HG02884 (cell line): ENCODE results near the gene GNS.
"Not testable (repeated sequence)": the region's sequence is repeated elsewhere in the genome, so short reads cannot be mapped to it uniquely, and the experiment has no call there.

ENCODE experiments used
- ATAC-seq: cut with Tn5 transposase; IDR thresholded peaks from one replicate; pipeline ENCODE4 v1.9.1; 2021; ENCODE audit warnings: mild to moderate bottlenecking, moderate library complexity; ENCODE audit not compliant: unreplicated experiment

GNS gene

GRCh38 chr12:64759035-64759894 lies at the start of gene GNS:
Gene GNS (minus strand): TSS chr12:64759406. CDS start chr12:64759276, 130 bp downstream.
- ATAC-seq = peak; percentile 80

- no peak for ATAC-seq
Measured at GRCh38 chr12:64808110-64808509, 48.9 kb upstream of the GNS start.

- no peak for ATAC-seq
Measured at GRCh38 chr12:64806593-64807460, 47.6 kb upstream of the GNS start.

- no peak for ATAC-seq
Measured at GRCh38 chr12:64806173-64806572, 47.0 kb upstream of the GNS start.

- not testable (repeated sequence) for ATAC-seq
Measured at GRCh38 chr12:64802180-64802775, 43.1 kb upstream of the GNS start.

- no peak for ATAC-seq
Measured at GRCh38 chr12:64801381-64801780, 42.2 kb upstream of the GNS start.

- ATAC-seq = peak; percentile 55
Measured at GRCh38 chr12:64800640-64801039, 41.4 kb upstream of the GNS start.

GRCh38 chr12:64798165-64798564 lies 39.0 kb upstream of the GNS start:
- ATAC-seq = no peak

DNA sequence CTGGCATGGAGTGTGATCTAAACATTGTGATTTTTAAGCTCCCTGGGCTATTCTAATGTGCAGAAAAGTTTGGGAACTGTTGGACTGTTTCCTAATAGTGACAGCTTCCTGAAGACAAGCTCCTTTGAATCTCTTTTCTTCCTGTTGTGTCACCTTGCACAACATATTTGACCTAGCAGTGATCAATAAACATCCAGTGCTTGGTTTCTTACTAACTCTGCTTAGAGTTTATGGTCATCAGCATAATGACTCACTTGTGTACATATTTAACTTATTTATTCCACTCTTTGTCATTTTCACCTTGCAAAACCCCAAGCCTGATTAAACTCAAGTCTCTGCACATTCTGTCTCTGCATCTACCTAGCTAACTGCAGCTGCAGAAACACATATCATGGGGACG lies 38.0 kb upstream of the GNS start:
- no peak for ATAC-seq

- ATAC-seq = peak; percentile 74
Measured at GRCh38 chr12:64796205-64796845, 37.1 kb upstream of the GNS start.

DNA sequence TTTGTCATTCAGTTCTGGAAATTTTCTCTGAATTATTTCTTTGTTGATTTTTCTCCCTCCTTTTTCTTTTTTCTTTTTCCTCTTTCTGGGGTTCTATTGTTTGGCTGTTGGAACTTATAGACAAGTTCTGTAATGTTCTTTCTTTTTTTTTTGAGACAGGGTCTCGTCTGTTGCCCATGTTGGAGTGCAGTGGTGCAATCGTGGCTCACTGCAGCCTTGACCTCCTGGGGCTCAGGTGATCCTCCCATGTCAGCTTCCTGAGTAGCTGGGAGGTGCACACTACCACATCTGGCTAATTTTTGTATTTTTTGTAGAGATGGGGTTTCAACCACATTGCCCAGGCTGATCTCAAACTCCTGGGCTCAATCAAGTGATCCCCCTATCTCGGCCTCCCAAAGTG lies 35.1 kb upstream of the GNS start:
- no peak for ATAC-seq

DNA sequence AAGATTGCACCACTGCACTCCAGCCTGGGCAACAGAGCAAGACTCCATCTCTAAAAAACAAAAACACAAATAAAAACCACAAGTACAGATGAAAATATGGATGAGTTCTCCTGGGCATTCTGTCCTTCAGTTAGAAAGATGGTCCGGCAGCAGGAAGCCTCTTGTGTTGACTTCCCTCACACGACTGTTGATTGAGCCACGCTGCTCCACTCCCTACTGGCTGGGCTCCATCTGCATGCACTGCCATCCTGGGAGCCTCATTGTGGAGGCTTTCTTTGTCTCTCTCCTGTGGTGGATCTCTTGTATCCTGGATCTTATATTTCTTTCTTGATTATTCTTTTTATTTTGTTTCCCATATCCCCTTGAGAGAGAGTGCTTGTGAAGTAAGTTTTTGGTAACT lies 34.4 kb upstream of the GNS start:
- ATAC-seq = no peak

DNA sequence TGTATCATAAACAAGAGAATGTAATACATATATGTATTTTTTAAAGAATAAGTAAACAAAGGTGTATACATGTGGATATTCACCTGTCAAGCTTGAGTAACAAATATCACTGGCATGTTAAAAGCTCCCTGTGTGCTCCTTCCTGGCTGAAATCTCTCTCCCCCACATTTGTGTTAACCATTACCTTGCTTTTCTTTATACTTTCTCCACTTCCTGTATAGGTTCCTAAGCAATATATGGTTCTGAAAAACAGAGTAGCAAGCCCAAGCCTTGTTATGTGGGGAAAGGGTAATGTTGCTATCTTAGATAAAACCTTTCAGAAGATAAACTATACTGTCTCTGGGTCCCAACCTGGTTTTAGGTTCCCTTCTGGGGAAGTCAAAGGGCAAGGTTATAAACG lies 32.9 kb upstream of the GNS start:
- ATAC-seq = no peak

DNA sequence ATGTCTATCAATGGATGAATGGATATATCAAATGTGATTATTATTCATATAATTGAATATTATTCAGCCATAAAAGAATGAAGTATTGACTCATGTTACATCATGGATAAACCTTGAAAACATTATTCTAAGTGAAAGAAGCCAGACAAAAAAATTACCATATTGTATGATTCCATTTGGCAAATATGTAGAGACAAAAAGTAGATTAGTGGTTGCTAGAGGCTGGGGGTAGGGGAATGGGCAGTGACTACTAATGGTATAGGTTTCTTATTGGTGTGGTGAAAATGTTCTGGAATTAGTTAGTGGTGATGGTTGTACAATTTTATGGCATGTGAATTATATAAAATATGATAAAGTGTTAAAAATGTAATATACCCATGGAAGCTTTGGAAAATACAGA lies 31.8 kb upstream of the GNS start:
- ATAC-seq = no peak

DNA sequence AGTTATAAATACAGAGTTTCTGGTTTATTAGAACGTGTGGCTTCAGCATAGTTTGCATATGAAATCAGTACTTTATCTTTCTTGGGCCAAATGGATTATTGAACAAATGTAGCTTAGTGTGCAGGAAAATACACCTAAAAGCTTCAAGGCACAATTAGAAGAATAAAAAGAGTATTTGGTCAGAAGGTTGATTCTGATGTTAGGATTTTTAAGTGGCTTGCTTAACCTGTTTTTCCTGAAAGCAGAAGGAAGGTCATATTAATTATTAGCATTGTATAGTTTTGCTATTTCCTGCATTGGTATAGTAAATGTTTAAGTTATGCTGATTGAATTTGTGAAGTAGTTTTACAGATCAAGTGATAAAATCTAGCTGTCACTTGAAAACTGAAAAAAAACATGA lies 31.0 kb upstream of the GNS start:
- ATAC-seq = no peak

- no peak for ATAC-seq
Measured at GRCh38 chr12:64785838-64786237, 26.6 kb upstream of the GNS start.

DNA sequence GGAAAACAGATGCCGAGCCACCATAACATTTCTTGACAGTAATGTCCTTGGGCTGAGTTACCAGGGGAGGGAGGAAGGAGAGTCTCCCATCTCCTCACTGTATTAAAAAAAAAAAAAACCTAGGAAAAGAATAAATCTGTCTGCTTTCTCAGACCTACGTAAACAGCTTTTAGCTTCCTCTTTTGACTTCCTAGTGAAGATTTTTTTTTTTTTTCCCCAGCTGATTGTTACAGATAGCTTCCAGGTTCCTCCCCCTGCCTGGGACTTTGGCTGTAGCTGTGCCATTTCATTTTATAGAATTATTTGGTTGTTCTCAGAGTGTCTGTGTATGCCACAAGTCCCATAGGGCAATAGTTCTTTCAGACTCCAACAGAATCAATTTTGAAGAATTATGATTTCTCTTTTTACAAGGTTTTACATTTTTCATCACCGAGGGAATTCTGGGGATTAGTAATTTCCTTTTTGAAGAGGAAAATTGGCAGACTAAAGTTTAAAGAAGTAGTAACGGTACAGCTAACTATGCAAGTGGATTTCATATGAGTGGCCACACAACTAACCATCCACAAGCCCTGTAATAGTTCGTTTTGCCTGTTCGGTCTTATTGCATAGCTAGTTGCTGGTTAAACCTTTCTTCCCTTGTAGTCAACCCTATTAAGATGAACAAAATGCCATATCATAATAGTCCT lies 23.1 kb upstream of the GNS start:
- no peak for ATAC-seq

- no peak for ATAC-seq
Measured at GRCh38 chr12:64781280-64782190, 22.3 kb upstream of the GNS start.

DNA sequence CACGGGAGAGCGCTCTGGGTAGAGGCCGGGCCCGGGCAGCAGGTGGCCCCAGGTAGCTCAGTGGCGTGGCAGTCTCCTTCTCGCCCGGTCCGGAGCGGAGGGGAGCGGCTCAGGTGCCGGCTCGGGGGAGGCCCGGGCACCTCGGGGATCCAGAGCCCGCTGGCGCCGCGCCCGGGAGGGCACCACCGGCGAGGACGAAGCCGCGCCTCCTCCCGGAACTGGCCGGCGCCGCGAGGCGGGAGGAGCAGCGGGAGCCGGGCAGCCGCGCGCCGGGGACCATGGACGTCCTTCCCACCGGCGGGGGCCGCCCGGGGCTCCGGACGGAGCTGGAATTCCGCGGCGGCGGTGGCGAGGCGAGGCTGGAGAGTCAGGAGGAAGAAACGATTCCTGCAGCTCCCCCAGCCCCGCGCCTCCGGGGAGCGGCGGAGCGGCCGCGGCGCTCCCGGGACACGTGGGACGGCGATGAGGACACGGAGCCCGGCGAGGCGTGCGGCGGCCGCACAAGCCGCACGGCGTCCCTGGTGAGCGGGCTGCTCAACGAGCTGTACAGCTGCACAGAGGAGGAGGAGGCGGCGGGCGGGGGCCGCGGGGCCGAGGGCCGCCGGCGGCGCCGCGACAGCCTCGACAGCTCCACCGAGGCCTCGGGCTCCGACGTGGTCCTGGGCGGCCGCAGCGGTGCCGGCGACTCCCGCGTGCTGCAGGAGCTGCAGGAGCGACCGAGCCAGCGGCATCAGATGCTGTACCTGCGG lies 21.5 kb upstream of the GNS start:
- no peak for ATAC-seq
